HG03457 (cell line): Measurements from ENCODE around the gene YTHDF1.

Experiments used
- ATAC-seq: cut with Tn5 transposase; IDR thresholded peaks from one replicate; pipeline ENCODE4 v1.9.1; 2021; ENCODE audit warnings: moderate number of reproducible peaks; ENCODE audit not compliant: unreplicated experiment

YTHDF1 gene

GRCh38 chr20:63174309-63175037, 41.5 kb downstream of the YTHDF1 start:
- no peak for ATAC-seq

- ATAC-seq: no peak
These were observed 42.3 kb downstream of the YTHDF1 start for GRCh38 chr20:63173552-63174191.

GRCh38 chr20:63172726-63173125, 43.2 kb downstream of the YTHDF1 start:
- ATAC-seq: no peak

- no peak for ATAC-seq
These were observed 43.9 kb downstream of the YTHDF1 start for GRCh38 chr20:63171991-63172390.

- no peak for ATAC-seq
These were observed 46.2 kb downstream of the YTHDF1 start for GRCh38 chr20:63169681-63170080.

GRCh38 chr20:63168861-63169260, 47.1 kb downstream of the YTHDF1 start:
- no peak for ATAC-seq

GRCh38 chr20:63167918-63168520, 47.9 kb downstream of the YTHDF1 start:
- no peak for ATAC-seq

GRCh38 chr20:63167026-63167917, 48.7 kb downstream of the YTHDF1 start:
- ATAC-seq: no peak

- ATAC-seq: no peak
These were observed 49.5 kb downstream of the YTHDF1 start for GRCh38 chr20:63166193-63167020.

GRCh38 chr20:63165356-63166192, 50.4 kb downstream of the YTHDF1 start:
- no peak for ATAC-seq

- ATAC-seq: no peak
These were observed 51.2 kb downstream of the YTHDF1 start for GRCh38 chr20:63164484-63165355.

- no peak for ATAC-seq
These were observed 52.1 kb downstream of the YTHDF1 start for GRCh38 chr20:63163596-63164483.

GRCh38 chr20:63163171-63163570, 52.8 kb downstream of the YTHDF1 start:
- ATAC-seq: no peak

- ATAC-seq: no peak
These were observed 53.6 kb downstream of the YTHDF1 start for GRCh38 chr20:63162206-63162795.

GRCh38 chr20:63161176-63161651, 54.7 kb downstream of the YTHDF1 start:
- no peak for ATAC-seq

GRCh38 chr20:63160641-63161175, 55.2 kb downstream of the YTHDF1 start:
- no peak for ATAC-seq
